H9 (cell line): ENCODE results near the gene ACP2. TPM values are rescaled to one million over a fixed set of nuclear protein-coding genes. Genes with fewer than 3 reads are reported as not detected.

Source experiments
- DNase-seq: peaks from one replicate; pipeline ENCODE4 v3.0.0-alpha.2; 2017
- H2AFZ ChIP-seq: one replicate; pipeline ENCODE4 v1.6.1; 2013; ENCODE audit warnings: mild to moderate bottlenecking, low read length, control low read depth, moderate library complexity
- H2AK5ac ChIP-seq: 2 replicates; pipeline ENCODE4 v1.6.1; 2013; ENCODE audit warnings: low read length, control low read depth, mixed read lengths; ENCODE audit not compliant: insufficient read length
- H2BK120ac ChIP-seq: one replicate; pipeline ENCODE4 v1.6.1; 2013; ENCODE audit warnings: low read depth, mild to moderate bottlenecking, low read length, control low read depth, inconsistent platforms; ENCODE audit not compliant: poor library complexity, severe bottlenecking
- H2BK12ac ChIP-seq: 2 replicates; pipeline ENCODE4 v1.6.1; 2013; ENCODE audit warnings: low read length, control low read depth, mixed read lengths, low read depth; ENCODE audit not compliant: insufficient read length
- H2BK15ac ChIP-seq: 2 replicates; pipeline ENCODE4 v1.6.1; 2013; ENCODE audit warnings: low read depth, low read length, control low read depth
- H2BK20ac ChIP-seq: one replicate; pipeline ENCODE4 v1.6.1; 2013; ENCODE audit warnings: low read depth, mild to moderate bottlenecking, low read length, control low read depth, inconsistent platforms; ENCODE audit not compliant: poor library complexity, severe bottlenecking
- H2BK5ac ChIP-seq: 2 replicates; pipeline ENCODE4 v1.6.1; 2013; ENCODE audit warnings: low read length, control low read depth, mixed read lengths; ENCODE audit not compliant: insufficient read length
- H3K14ac ChIP-seq: 2 replicates; pipeline ENCODE4 v1.6.1; 2013; ENCODE audit warnings: low read length, control low read depth; ENCODE audit not compliant: insufficient read depth
- H3K18ac ChIP-seq: 2 replicates; pipeline ENCODE4 v1.6.1; 2013; ENCODE audit warnings: low read depth, mild to moderate bottlenecking, mixed read lengths, low read length, control low read depth; ENCODE audit not compliant: insufficient read length
- H3K23ac ChIP-seq: 2 replicates; pipeline ENCODE4 v1.6.1; 2013; ENCODE audit warnings: low read length, control low read depth, mixed read lengths, low read depth; ENCODE audit not compliant: insufficient read length
- H3K23me2 ChIP-seq: 2 replicates; pipeline ENCODE4 v1.6.1; 2013; ENCODE audit warnings: low read depth, mild to moderate bottlenecking, mixed read lengths, low read length, control low read depth; ENCODE audit not compliant: insufficient read length, poor library complexity, severe bottlenecking
- H3K27ac ChIP-seq: 2 replicates; pipeline ENCODE4 v1.5.1; 2013; ENCODE audit warnings: low read length, control low read depth, mixed read lengths, low read depth; ENCODE audit not compliant: insufficient read length
- H3K27me3 ChIP-seq: 2 replicates; pipeline ENCODE4 v1.6.1; 2013; ENCODE audit warnings: low read length, control low read depth, inconsistent platforms; ENCODE audit not compliant: insufficient read depth
- H3K4ac ChIP-seq: 2 replicates; pipeline ENCODE4 v1.6.1; 2013; ENCODE audit warnings: low read depth, mild to moderate bottlenecking, control low read depth, inconsistent platforms, low read length, moderate library complexity
- H3K4me1 ChIP-seq: 2 replicates; pipeline ENCODE4 v1.6.1; 2013; ENCODE audit warnings: low read length, control low read depth, inconsistent platforms; ENCODE audit not compliant: insufficient read depth
- H3K4me2 ChIP-seq: 2 replicates; pipeline ENCODE4 v1.6.1; 2013; ENCODE audit warnings: low read length, control low read depth, mixed read lengths; ENCODE audit not compliant: insufficient read length, insufficient read depth
- H3K56ac ChIP-seq: 2 replicates; pipeline ENCODE4 v1.6.1; 2013; ENCODE audit warnings: low read depth, mild to moderate bottlenecking, mixed read lengths, low read length, control low read depth; ENCODE audit not compliant: insufficient read length
- H3K79me1 ChIP-seq: 2 replicates; pipeline ENCODE4 v1.6.1; 2013; ENCODE audit warnings: low read depth, mild to moderate bottlenecking, moderate library complexity, low read length, control low read depth, inconsistent platforms; ENCODE audit not compliant: insufficient read depth, poor library complexity, severe bottlenecking
- H3K79me2 ChIP-seq: 2 replicates; pipeline ENCODE4 v1.6.1; 2013; ENCODE audit warnings: low read length, control low read depth, inconsistent platforms; ENCODE audit not compliant: insufficient read depth
- H3K9ac ChIP-seq: 2 replicates; pipeline ENCODE4 v1.6.1; 2013; ENCODE audit warnings: low read length, control low read depth, mixed read lengths; ENCODE audit not compliant: insufficient read length; ENCODE audit errors: extremely low read depth
- H3K9me3 ChIP-seq: one replicate; pipeline ENCODE4 v1.6.1; 2013; ENCODE audit warnings: low read depth, low read length, inconsistent platforms; ENCODE audit not compliant: control insufficient read depth
- H3T11ph ChIP-seq: one replicate; pipeline ENCODE4 v1.6.1; 2013; ENCODE audit warnings: mild to moderate bottlenecking, low read length, control low read depth, inconsistent platforms
- H4K20me1 ChIP-seq: one replicate; pipeline ENCODE4 v1.6.1; 2013; ENCODE audit not compliant: control insufficient read depth, insufficient read length, insufficient read depth
- H4K5ac ChIP-seq: 2 replicates; pipeline ENCODE4 v1.6.1; 2013; ENCODE audit warnings: low read depth, mild to moderate bottlenecking, mixed read lengths, low read length, control low read depth; ENCODE audit not compliant: insufficient read length
- H4K8ac ChIP-seq: replicated peaks from 2 replicates; pipeline ENCODE4 v1.6.1; 2013; ENCODE audit warnings: low read length, control low read depth, mixed read lengths, low read depth; ENCODE audit not compliant: insufficient read length
- H4K91ac ChIP-seq: 2 replicates; pipeline ENCODE4 v1.6.1; 2013; ENCODE audit warnings: low read depth, mild to moderate bottlenecking, moderate library complexity, mixed read lengths, low read length, control low read depth; ENCODE audit not compliant: insufficient read length
- H3K27ac Mint-ChIP-seq, 3 experiments: 2 replicates in 2 of 3; 3 replicates in 1 of 3; pipeline ENCODE4 v1.8.0; 2020 to 2021; ENCODE audit warnings: mixed read lengths in 3 of 3, mild to moderate bottlenecking in 1 of 3, moderate library complexity in 1 of 3
- H3K27me3 Mint-ChIP-seq: 2 replicates; pipeline ENCODE4 v1.8.0; 2021; ENCODE audit warnings: low read depth, mild to moderate bottlenecking, moderate library complexity, mixed read lengths
- H3K36me3 Mint-ChIP-seq, 3 experiments: 2 replicates in 2 of 3; 3 replicates in 1 of 3; pipeline ENCODE4 v1.8.0; 2020 to 2021; ENCODE audit warnings: low read depth in 3 of 3, mixed read lengths in 3 of 3; ENCODE audit not compliant: insufficient read depth in 1 of 3
- H3K4me1 Mint-ChIP-seq, 2 experiments: 2 replicates each; pipeline ENCODE4 v1.8.0; 2020; ENCODE audit warnings: mixed read lengths in 2 of 2
- H3K4me3 Mint-ChIP-seq, 2 experiments: 2 replicates in 1 of 2; 3 replicates in 1 of 2; pipeline ENCODE4 v1.8.0; 2020 to 2021; ENCODE audit warnings: mild to moderate bottlenecking in 2 of 2, mixed read lengths in 2 of 2, moderate library complexity in 1 of 2
- H3K9me3 Mint-ChIP-seq, 2 experiments: 2 replicates in 1 of 2; 3 replicates in 1 of 2; pipeline ENCODE4 v1.8.0; 2020; ENCODE audit warnings: mild to moderate bottlenecking in 2 of 2, mixed read lengths in 2 of 2, moderate library complexity in 1 of 2
- CTCF ChIP-seq: fragments of 200-600 bp; sonication (generic); conservative IDR thresholded peaks from 3 replicates; pipeline ENCODE4 v1.8.0; 2021; ENCODE audit warnings: antibody characterized with exemption, mild to moderate bottlenecking
- WGBS: extraction: QIAGEN DNeasy Blood & Tissue Kit; methylation state at CpG from one replicate; pipeline ENCODE4 v1.1.7; 2013; ENCODE audit warnings: missing lambda C conversion rate, low lambda C conversion rate, mixed read lengths; ENCODE audit not compliant: insufficient read length; ENCODE audit errors: extremely low coverage; 5-methylcytosine and 5-hydroxymethylcytosine counted together
- total RNA-seq: library from RNA; stranded (reverse); gene quantifications from 2 replicates; pipeline ENCODE4 v1.2.1, GENCODE V29; 2021

ACP2 gene
- total RNA-seq, 1 experiment from 2014 or later, result 29.5 TPM

DNA sequence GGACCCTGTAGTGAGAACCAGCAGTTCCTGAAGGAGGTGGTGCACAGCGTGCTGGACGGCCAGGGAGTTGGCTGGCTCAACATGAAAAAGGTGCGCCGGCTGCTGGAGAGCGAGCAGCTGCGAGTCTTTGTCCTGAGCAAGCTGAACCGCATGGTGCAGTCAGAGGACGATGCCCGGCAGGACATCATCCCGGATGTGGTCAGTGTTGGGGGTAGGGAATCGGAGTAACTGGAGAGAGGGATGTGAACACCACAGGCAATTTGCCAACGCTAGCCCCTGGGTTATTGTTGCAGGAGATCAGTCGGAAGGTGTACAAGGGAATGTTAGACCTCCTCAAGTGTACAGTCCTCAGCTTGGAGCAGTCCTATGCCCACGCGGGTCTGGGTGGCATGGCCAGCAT is 41.2 kb upstream of the ACP2 start:
- Histone ChIP-seq H3K4me1 (no peaks in the 10 kb centered on the region), H3K23ac (no peak overlapping the region), H3K9ac (no peak overlapping the region), H3K18ac (no peak overlapping the region), H3K14ac (no peak overlapping the region), H2AFZ (no peak overlapping the region), H3K4ac (no peak overlapping the region), H3T11ph (no peak overlapping the region), H4K20me1 (no peaks in the 10 kb centered on the region), H3K4me2 (no peak overlapping the region), H3K56ac (no peak overlapping the region), H2BK20ac (no peak overlapping the region), H2BK120ac (no peak overlapping the region), H2AK5ac (no peak overlapping the region), H4K91ac (no peak overlapping the region), H2BK12ac (no peak overlapping the region), H4K8ac (no peak overlapping the region), H3K9me3 (no peaks in the 10 kb centered on the region), H2BK15ac (no peak overlapping the region), H3K27me3 (no peaks in the 10 kb centered on the region), H2BK5ac (no peak overlapping the region), H3K79me1 (no peaks in the 10 kb centered on the region), H4K5ac (no peak overlapping the region), H3K23me2 (no peaks in the 10 kb centered on the region), H3K79me2 (no peaks in the 10 kb centered on the region), H3K27ac (no peak overlapping the region)
- DNase-seq, result no peak
- H3K4me1 Mint-ChIP-seq, result no peaks in the 10 kb centered on the region
- no peak for TF ChIP-seq CTCF
- peaks cover 35 to 90% (median 77%) of the 10 kb centered on the region in 3 experiments; a peak in 6 of 7 replicates for H3K36me3 Mint-ChIP-seq
- no peak overlapping the region for H3K4me3 Mint-ChIP-seq
- H3K9me3 Mint-ChIP-seq, result no peaks in the 10 kb centered on the region
- H3K27me3 Mint-ChIP-seq, result no peaks in the 10 kb centered on the region
- no peak overlapping the region; a peak in 1 of 7 replicates for H3K27ac Mint-ChIP-seq
- WGBS, result no CpG with 5 or more reads among the region's 15 CpGs
